Measurements from ENCODE around the gene BAIAP3.
A peak's percentile ranks its signal among the peaks of the same experiment; 100 is the strongest.

Gene BAIAP3

DNA sequence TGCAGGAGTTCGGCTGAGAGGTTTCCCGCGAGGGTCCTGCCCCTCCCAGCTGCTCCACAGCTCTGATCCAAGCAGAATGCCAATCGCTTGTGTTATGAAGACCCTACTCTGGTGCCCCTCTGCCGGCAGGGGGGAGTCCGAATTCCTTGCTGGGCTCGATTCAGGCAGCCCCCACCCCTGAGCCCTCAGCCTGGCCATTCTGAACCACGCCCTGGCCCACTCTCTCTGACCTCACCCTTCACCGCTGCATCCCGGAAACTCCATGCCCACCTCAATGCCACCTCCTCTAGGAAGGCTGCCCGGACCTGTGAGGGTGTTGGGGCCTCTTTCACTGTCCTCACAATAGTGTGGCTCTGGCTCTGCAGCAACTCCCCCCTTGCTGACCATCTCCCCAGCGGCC lies 31.9 kb upstream of the BAIAP3 start:
- no peaks in the 10 kb centered on the region for H3K36me3 ChIP-seq (ENCODE audit: control insufficient read depth, insufficient read depth, low read length)
- no peak overlapping the region for H3K4me3 ChIP-seq (ENCODE audit: low read depth, low read length)
- no peaks in the 10 kb centered on the region for H3K9me3 ChIP-seq (ENCODE audit: control insufficient read depth, insufficient read depth, low read length)
- no peak overlapping the region for H3K9ac ChIP-seq (ENCODE audit: low read depth, low read length)
- peaks cover 4% of the 10 kb centered on the region for H3K4me1 ChIP-seq (ENCODE audit: control insufficient read depth, insufficient read depth, low read length)
- H3K27me3 ChIP-seq (ENCODE audit: control insufficient read depth, insufficient read depth, low read length): no peaks in the 10 kb centered on the region

DNA sequence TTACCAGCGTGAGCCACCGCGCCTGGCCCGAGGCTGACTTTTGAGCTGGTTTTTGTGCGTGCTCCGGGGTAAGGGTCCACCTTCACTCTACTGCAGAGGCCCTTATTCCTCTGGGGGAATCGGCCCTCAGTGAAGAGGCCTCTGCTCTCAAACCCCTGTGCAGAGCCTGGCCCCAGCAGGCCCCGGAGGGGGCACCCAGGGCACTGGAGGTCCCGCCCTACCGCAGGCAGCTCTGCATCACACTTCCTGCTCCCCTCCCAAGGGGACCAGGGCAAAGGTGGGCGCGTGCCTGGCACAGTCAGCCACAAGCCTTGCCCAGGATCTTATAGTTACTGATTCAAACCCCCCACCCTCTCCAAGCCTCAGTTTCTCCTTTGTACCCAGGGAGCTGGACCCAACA lies 27.6 kb upstream of the BAIAP3 start:
- H3K9me3 ChIP-seq (ENCODE audit: control insufficient read depth, insufficient read depth, low read length): no peaks in the 10 kb centered on the region
- no peak overlapping the region for H3K4me3 ChIP-seq (ENCODE audit: low read depth, low read length)
- no peak overlapping the region for H3K9ac ChIP-seq (ENCODE audit: low read depth, low read length)
- no peaks in the 10 kb centered on the region for H3K27me3 ChIP-seq (ENCODE audit: control insufficient read depth, insufficient read depth, low read length)
- H3K4me1 ChIP-seq (ENCODE audit: control insufficient read depth, insufficient read depth, low read length): peaks cover 4% of the 10 kb centered on the region
- peaks cover 1% of the 10 kb centered on the region for H3K36me3 ChIP-seq (ENCODE audit: control insufficient read depth, insufficient read depth, low read length)

DNA sequence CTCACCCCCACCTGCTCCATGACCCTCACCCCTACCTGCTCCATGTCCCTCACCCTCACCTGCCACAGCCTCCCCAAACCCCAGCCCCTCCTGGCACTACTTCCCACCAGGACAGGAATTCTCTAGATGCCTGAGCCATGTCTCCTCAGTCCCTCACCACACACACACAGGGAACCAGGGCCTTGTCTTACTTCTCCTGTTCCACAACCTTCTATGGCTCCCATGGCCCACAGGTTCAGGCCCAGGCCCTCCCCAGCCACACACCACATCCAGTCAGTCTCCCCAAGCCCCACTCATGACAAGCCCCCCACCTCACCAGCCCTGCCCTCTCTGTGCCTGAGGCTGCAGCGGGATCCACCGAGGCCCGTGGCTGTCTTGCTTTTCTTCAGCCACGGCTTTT lies 27.1 kb upstream of the BAIAP3 start:
- Histone ChIP-seq H3K9me3 (ENCODE audit: control insufficient read depth, insufficient read depth, low read length) (no peaks in the 10 kb centered on the region), H3K4me3 (ENCODE audit: low read depth, low read length) (no peak overlapping the region)

DNA sequence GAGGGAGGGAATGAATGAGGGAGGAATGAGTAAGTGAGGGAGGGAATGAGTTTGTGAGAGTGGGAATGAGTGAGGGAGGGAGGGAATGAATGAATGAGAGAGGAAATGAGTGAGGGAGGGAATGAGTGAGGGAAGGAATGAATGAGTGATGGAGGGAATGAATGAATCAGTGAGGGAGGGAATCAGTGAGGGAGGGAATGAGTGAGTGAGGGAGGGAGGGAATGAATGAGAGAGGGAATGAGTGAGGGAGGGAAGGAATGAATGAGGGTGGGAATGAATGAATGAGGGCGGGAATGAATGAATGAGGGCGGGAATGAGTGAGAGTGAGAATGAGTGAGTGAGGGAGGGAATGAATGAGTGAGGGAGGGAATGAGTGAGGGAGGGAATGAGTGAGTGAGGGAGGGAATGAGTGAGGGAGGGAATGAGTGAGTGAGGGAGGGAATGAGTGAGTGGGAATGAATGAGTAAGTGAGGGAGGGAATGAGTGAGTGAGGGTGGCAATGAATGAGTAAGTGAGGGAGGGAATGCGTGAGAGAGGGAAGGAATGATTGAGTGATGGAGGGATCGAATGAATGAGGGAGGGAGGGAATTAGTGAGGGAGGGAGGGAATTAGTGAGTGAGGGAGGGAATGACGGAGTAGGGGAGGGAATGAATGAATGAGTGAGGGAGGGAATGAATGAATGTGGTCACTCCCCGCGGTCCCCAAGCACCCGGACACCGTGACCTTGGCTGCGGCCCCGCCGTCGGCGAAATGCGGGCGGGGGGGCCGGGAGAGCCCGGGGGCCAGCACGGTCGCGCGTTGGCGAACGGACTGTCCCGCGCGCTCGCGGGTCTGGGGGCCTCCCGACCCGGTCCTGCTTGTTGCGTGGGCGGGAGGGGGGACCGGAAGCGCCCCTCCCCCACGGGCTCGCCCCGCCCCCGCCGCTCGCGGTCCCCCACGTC lies 25.1 kb upstream of the BAIAP3 start:
- Histone ChIP-seq H3K9ac (ENCODE audit: low read depth, low read length) (no peak overlapping the region), H3K4me1 (ENCODE audit: control insufficient read depth, insufficient read depth, low read length) (peaks cover 4% of the 10 kb centered on the region), H3K4me3 (ENCODE audit: low read depth, low read length) (peak overlapping the region; percentile 72)

More for the DNA sequence above, 27.1 kb upstream of the BAIAP3 start:
- H3K4me1 ChIP-seq (ENCODE audit: control insufficient read depth, insufficient read depth, low read length): peaks cover 4% of the 10 kb centered on the region
- H3K27me3 ChIP-seq (ENCODE audit: control insufficient read depth, insufficient read depth, low read length): no peaks in the 10 kb centered on the region
- H3K9ac ChIP-seq (ENCODE audit: low read depth, low read length): no peak overlapping the region
- H3K36me3 ChIP-seq (ENCODE audit: control insufficient read depth, insufficient read depth, low read length): peaks cover 3% of the 10 kb centered on the region

DNA sequence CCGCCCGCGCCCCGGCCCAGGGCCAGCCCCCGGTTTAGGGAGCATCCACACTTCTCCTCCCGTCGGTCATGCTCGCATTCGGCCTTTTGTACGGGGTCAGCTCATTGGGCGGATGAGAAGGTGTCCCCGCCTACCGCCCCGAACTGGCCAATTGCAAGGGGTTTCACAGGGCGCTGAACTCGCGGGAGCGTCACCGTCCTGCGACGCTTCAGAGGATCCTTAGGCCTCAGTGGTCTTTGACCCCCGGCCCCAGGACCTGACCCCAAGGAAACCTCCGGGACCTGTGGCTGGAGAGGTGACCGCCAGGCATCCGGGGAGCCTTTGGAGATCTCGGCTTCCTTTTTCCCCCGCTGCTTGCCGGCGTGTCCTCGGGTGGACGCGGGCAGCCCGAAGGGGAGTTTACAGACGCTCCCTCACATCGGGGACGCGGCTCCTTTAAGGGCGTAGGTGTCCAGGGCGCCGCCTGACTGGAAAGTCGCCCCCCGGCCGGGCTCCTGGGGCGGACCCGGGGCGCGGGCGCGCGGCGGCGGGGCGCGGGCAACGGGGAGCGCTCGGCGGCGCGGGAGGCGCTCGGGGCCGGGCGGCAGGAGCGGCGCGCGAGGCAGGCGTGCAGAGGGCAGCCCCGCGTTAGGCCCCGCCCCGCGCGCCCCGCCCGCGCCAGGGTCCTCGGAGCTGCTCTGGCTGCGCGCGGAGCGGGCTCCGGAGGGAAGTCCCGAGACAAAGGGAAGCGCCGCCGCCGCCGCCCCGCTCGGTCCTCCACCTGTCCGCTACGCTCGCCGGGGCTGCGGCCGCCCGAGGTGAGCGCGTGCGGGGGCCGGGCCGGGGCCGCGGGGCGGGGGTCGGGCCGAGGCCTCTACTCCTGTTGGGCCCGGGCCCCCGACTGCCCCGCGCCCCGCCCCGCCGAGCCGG lies 24.2 kb upstream of the BAIAP3 start, which contains the start of gene UBE2I:
Gene UBE2I (plus strand): TSS at position 660 of the 909 bp plus-strand sequence. CDS start 4,395 bp downstream, outside the sequence.
- H3K27me3 ChIP-seq (ENCODE audit: control insufficient read depth, insufficient read depth, low read length): no peaks in the 10 kb centered on the region
- peaks cover 19% of the 10 kb centered on the region for H3K36me3 ChIP-seq (ENCODE audit: control insufficient read depth, insufficient read depth, low read length)
- H3K4me3 ChIP-seq (ENCODE audit: low read depth, low read length): peak within 1 kb of the TSS; percentile 90
- H3K4me1 ChIP-seq (ENCODE audit: control insufficient read depth, insufficient read depth, low read length): no peaks in the 10 kb centered on the region
- no peaks in the 10 kb centered on the region for H3K9me3 ChIP-seq (ENCODE audit: control insufficient read depth, insufficient read depth, low read length)
- peak within 1 kb of the TSS; percentile 100 for H3K9ac ChIP-seq (ENCODE audit: low read depth, low read length)

More for the DNA sequence above, 25.1 kb upstream of the BAIAP3 start:
- no peaks in the 10 kb centered on the region for H3K9me3 ChIP-seq (ENCODE audit: control insufficient read depth, insufficient read depth, low read length)
- peaks cover 15% of the 10 kb centered on the region for H3K36me3 ChIP-seq (ENCODE audit: control insufficient read depth, insufficient read depth, low read length)
- H3K27me3 ChIP-seq (ENCODE audit: control insufficient read depth, insufficient read depth, low read length): no peaks in the 10 kb centered on the region

DNA sequence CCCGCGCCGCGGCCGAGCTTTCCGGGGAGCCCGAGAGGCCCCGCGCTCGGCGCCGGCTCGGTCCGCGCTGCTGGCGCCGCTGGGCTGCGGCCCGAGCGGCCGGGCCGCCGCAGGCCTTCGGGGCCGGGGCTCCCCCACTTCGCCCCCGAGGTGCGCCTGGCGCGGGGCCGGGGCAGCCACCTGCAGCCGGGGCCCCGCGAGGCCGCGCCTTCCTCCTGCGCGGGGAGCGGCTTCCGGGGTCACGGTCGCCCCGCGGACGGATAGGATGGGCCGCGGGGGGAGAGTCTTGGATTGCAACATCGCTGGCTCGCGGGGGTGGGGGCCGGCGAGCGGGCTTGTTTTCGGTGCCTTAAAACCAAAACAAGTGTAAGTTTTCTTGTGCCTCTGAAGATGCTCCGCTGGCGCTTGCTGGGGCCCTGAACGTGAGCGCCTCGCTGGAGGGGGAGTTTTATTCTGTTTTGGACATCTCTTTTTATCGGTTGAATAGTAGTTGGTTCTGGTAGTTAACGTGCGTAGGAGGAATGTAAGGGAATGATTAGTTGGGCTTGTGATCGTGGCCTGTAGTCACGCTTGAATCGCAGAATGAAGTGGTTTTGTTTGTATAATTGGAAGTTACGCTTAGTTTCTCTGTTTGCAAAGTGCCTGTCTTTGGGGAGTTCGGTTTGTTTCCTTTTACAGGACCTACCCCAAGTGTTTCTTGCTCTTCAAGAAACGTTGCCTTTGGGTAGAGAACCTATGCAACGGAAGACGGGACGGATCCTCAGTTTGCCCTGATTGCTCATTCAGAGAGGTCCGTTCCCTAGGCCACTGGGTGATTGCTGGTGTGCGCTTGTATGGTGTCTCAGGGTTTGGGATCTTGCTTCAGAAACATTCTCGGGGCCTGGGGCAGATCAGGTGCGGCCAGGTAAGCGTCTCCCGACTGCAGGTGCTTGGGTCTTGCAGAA lies 23.3 kb upstream of the BAIAP3 start:
- Histone ChIP-seq H3K36me3 (ENCODE audit: control insufficient read depth, insufficient read depth, low read length) (peaks cover 28% of the 10 kb centered on the region), H3K4me3 (ENCODE audit: low read depth, low read length) (peak overlapping the region; percentile 90), H3K27me3 (ENCODE audit: control insufficient read depth, insufficient read depth, low read length) (no peaks in the 10 kb centered on the region), H3K9me3 (ENCODE audit: control insufficient read depth, insufficient read depth, low read length) (no peaks in the 10 kb centered on the region), H3K9ac (ENCODE audit: low read depth, low read length) (peak overlapping the region; percentile 87), H3K4me1 (ENCODE audit: control insufficient read depth, insufficient read depth, low read length) (no peaks in the 10 kb centered on the region)

DNA sequence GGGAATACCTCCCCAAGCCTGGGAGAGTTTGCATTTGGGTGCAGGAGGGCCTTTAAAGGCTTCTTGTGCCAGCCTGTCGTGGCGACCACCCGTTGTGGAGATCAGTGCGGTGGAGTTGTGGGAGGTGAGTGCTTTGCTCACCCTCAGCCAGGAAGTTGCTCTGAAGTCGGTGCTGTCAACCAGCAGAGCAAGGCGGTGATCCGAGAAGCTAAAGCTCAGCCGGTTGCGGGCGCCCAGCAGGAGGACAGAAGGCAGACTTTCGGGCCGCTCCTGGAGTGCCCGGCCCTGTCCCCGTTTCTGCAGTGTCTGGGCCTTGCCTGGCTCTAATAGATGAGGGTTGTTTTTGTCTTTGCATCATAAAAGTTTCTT lies 22.6 kb upstream of the BAIAP3 start:
- Histone ChIP-seq H3K4me3 (ENCODE audit: low read depth, low read length) (peak overlapping the region; percentile 90), H3K4me1 (ENCODE audit: control insufficient read depth, insufficient read depth, low read length) (no peaks in the 10 kb centered on the region), H3K9me3 (ENCODE audit: control insufficient read depth, insufficient read depth, low read length) (no peaks in the 10 kb centered on the region), H3K36me3 (ENCODE audit: control insufficient read depth, insufficient read depth, low read length) (peaks cover 34% of the 10 kb centered on the region), H3K9ac (ENCODE audit: low read depth, low read length) (peak overlapping the region; percentile 87), H3K27me3 (ENCODE audit: control insufficient read depth, insufficient read depth, low read length) (no peaks in the 10 kb centered on the region)

DNA sequence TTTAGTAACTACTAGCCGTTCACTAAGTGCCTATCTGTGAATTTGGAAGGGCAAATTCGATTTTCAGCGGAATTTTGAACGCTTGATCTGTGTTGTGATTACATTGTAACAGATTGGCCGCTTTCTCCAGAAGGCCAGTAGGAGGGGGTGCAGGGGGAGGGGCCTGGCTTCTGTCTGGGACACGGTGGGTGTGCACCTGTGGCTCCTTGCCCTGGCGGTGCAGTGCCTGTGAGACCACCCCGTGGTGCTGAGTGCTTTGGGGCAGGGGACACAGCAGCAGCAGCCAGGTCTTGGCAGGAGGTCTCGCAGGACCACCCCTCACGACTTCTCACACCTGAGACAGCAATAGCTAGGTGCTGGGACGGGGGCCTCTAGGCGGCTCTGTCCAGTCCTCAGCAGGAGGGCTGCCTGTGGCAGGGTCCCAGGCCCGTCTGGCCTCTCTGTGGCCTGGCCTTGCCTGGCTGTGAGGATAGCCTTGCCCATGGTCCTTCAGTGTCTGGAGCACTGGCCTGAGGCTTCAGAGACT lies 22.2 kb upstream of the BAIAP3 start:
- peaks cover 39% of the 10 kb centered on the region for H3K36me3 ChIP-seq (ENCODE audit: control insufficient read depth, insufficient read depth, low read length)
- no peaks in the 10 kb centered on the region for H3K9me3 ChIP-seq (ENCODE audit: control insufficient read depth, insufficient read depth, low read length)
- peak overlapping the region; percentile 90 for H3K4me3 ChIP-seq (ENCODE audit: low read depth, low read length)
- H3K4me1 ChIP-seq (ENCODE audit: control insufficient read depth, insufficient read depth, low read length): no peaks in the 10 kb centered on the region
- H3K9ac ChIP-seq (ENCODE audit: low read depth, low read length): peak overlapping the region; percentile 87
- H3K27me3 ChIP-seq (ENCODE audit: control insufficient read depth, insufficient read depth, low read length): no peaks in the 10 kb centered on the region

DNA sequence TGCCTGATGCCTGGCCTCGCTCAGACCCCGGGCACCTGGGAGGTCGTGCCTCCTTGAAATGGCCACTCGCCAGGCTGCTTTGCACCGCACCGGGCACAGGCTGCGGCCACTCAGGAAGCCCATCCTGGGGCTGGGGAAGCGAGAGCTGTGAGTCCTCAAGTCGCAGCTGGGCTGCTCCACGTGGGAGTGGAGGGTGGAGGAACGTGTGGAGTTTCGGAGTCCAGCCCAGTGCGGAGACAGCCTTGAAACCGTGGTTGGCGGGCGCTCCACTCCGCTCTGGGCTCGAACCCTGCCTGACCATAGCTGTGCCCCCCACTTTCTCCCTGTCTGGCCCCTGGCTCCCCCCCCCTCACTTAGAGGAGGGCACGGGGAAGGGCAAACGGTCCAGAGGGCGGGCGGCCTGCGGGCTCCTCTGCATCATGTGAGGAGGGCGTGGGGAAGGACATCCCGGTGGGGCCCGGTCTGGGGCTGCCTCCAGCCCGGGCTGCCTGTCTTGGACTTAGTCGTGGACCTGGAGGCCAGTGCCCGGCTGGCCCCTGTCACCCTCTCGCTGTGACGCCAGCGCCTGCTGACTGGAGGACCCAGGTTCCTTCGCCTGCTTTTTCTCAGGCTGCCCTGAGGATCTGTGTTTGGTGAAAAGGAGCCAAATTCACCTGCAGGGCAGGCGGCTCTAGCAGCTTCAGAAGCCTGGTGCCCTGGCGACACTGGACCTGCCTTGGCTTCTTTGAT lies 21.5 kb upstream of the BAIAP3 start:
- Histone ChIP-seq H3K9ac (ENCODE audit: low read depth, low read length) (no peak overlapping the region), H3K4me3 (ENCODE audit: low read depth, low read length) (peak overlapping the region; percentile 90), H3K9me3 (ENCODE audit: control insufficient read depth, insufficient read depth, low read length) (no peaks in the 10 kb centered on the region), H3K36me3 (ENCODE audit: control insufficient read depth, insufficient read depth, low read length) (peaks cover 44% of the 10 kb centered on the region), H3K4me1 (ENCODE audit: control insufficient read depth, insufficient read depth, low read length) (no peaks in the 10 kb centered on the region), H3K27me3 (ENCODE audit: control insufficient read depth, insufficient read depth, low read length) (no peaks in the 10 kb centered on the region)

DNA sequence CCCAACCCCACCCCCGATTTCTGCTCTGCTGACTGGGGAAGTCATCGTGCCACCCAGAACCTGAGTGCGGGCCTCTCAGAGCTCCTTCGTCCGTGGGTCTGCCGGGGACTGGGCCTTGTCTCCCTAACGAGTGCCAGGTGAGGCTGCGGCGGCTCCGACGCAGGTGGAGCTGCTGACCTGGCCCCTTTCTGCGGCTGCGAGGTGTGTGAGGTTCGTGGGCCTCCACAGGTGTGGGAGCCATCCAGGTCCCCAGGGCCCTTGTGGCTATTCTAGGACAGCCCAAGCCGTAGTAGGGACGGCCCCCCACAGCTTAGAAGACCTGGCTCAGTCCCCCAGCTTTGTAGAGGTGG lies 21.0 kb upstream of the BAIAP3 start:
- Histone ChIP-seq H3K36me3 (ENCODE audit: control insufficient read depth, insufficient read depth, low read length) (peaks cover 47% of the 10 kb centered on the region), H3K9me3 (ENCODE audit: control insufficient read depth, insufficient read depth, low read length) (no peaks in the 10 kb centered on the region), H3K4me1 (ENCODE audit: control insufficient read depth, insufficient read depth, low read length) (no peaks in the 10 kb centered on the region), H3K27me3 (ENCODE audit: control insufficient read depth, insufficient read depth, low read length) (no peaks in the 10 kb centered on the region), H3K4me3 (ENCODE audit: low read depth, low read length) (no peak overlapping the region), H3K9ac (ENCODE audit: low read depth, low read length) (no peak overlapping the region)
